ENCODE results near the gene ZNG1F.
"Not testable (repeated sequence)": the region's sequence is repeated elsewhere in the genome, so short reads cannot be mapped to it uniquely, and the experiment has no call there.

The ZNG1F gene

DNA sequence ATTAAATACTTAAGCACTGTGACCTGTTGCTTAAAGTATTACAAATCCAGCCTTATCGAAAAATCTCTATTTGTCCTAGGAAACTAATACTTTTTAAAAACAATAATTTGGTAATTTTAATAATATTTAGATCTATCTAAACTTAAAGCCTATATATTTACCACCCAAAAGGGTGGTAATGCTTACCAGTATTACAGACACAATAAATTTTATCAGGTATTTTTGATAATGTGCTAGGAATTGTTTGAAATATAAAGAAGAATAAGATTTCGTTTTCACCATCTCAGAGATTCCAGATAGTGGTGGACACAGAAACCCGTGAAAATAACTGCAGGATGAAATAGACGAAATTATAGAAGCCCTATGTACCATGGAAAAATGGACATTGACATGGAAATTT is 68.4 kb downstream of the ZNG1F start:
- not testable (repeated sequence) for DNase-seq

DNA sequence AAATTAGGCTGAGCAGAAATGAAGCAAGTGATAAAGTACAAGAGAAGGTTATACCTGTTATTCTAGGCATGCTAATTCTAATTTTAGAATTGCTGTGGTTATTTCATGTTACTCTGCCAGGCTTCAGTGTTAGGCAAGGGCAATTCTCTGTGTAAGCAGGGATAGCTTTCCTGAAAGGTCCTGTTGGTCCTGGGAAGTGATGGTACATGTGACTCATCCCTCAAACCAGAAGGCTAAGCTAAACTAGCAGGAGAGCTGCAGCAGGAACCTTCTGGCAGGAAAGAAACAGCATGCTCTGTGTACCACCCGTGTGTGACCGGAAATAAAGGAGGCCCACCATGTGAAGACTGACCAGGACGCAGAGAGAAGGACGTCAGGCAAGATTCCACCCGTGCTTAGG is 69.4 kb downstream of the ZNG1F start:
- not testable (repeated sequence) for DNase-seq

GRCh38 chr9:41119311-41119710 is 69.8 kb downstream of the ZNG1F start:
- not testable (repeated sequence) for DNase-seq

GRCh38 chr9:41113348-41113747 is 75.8 kb downstream of the ZNG1F start:
- not testable (repeated sequence) for DNase-seq

DNA sequence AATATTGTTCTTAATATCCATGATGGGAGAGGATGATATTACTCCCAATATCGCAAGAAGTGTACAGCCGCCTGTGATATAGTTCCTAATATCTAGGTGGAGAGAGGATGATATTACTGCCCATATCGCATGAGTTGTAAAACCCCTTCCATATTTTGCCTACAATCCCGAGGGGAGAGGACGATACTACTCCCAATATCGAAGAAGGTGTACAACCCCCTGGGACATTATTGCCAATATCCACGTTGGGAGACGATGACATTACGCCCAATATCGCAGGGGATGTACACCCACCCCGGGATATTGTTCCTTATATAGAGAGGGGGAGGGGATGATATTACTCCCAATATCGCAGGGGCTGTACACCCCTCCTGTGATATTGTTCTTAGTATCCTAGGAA is 77.7 kb downstream of the ZNG1F start:
- not testable (repeated sequence) for DNase-seq

- DNase-seq: not testable (repeated sequence)
These were observed 78.2 kb downstream of the ZNG1F start for GRCh38 chr9:41110913-41111312.

DNA sequence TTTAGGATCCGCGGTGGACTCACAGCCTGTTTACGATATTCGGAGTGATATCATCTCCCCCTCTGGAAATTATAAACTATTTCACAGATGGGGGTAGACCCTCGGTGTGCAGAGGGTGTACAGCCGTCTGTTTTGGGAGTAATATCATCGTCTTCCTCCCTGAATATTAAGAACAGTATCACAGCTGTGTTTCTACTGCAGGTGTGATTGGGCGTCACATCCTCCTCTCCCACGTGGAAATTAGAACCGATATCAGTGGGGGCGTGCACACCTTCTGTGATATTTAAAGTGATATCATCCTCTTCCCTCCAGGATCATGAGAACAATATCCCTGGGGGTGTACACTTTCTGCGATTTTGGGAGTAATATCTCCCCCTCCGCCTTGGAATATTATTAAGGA is 79.9 kb downstream of the ZNG1F start:
- DNase-seq: not testable (repeated sequence)

GRCh38 chr9:41108816-41109215 is 80.3 kb downstream of the ZNG1F start:
- not testable (repeated sequence) for DNase-seq

DNA sequence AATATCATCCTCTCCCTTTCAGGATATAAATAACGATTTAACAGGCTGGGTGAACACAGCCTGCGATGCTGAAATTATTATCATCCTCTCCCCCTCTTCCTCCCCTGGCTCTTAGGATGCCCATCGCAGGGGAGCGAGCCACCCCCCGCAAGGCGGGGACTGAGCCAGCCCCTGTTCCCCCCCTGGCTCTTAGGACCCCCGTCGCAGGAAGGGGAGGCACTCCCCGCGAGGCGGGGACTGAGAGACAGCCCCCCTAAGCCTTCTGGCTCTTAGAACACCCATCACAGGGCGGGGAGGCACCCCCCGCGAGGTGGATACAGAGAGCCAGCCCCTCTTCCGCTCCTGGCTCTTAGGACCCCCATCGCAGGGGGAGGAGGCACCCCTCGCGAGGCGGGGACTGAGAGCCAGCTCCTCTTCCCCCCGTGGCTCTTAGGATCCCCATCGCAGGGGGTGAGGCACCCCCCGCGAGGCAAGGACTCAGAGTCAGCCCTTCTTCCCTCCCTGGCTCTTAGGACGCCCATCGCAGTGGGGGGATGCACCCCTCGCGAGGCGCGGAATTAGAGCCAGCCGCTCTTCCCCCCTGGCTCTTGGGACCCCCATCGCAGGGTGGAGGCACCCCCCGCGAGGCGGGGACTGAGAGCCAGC is 82.5 kb downstream of the ZNG1F start:
- DNase-seq: not testable (repeated sequence)

DNA sequence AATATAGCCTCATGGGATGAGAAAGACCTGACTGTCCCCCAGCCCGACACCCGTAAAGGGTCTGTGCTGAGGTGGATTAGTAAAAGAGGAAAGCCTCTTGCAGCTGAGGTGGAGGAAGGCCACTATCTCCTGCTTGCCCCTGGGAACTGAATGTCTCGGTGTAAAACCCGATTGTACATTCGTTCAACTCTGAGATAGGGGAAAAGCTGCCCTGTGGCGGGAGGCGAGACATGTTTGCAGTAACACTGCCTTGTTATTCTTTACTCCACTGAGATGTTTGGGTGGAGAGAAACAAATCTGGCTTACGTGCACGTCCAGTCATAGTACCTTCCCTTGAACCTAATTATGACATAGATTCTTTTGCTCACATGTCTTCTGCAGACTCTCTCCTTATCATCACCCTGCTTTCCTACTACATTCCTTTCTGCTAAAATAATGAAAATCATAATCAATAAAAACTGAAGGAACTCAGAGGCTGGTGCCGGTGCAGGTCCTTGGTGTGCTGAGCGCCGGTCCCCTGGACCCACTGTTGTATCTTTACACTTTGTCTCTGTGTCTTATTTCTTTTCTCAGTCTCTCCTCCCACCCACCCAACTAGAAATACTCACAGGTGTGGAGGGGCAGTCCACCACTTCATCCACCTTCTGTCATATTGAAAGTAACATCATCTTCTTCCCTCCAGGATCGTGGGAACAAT is 83.4 kb downstream of the ZNG1F start:
- not testable (repeated sequence) for DNase-seq

- DNase-seq: not testable (repeated sequence)
These were observed 84.6 kb downstream of the ZNG1F start for GRCh38 chr9:41104542-41104941.

GRCh38 chr9:41100508-41100907 is 88.6 kb downstream of the ZNG1F start:
- DNase-seq: not testable (repeated sequence)

- DNase-seq: not testable (repeated sequence)
These were observed 90.4 kb downstream of the ZNG1F start for GRCh38 chr9:41098759-41099158.

- not testable (repeated sequence) for DNase-seq
These were observed 94.1 kb downstream of the ZNG1F start for GRCh38 chr9:41095060-41095459.

DNA sequence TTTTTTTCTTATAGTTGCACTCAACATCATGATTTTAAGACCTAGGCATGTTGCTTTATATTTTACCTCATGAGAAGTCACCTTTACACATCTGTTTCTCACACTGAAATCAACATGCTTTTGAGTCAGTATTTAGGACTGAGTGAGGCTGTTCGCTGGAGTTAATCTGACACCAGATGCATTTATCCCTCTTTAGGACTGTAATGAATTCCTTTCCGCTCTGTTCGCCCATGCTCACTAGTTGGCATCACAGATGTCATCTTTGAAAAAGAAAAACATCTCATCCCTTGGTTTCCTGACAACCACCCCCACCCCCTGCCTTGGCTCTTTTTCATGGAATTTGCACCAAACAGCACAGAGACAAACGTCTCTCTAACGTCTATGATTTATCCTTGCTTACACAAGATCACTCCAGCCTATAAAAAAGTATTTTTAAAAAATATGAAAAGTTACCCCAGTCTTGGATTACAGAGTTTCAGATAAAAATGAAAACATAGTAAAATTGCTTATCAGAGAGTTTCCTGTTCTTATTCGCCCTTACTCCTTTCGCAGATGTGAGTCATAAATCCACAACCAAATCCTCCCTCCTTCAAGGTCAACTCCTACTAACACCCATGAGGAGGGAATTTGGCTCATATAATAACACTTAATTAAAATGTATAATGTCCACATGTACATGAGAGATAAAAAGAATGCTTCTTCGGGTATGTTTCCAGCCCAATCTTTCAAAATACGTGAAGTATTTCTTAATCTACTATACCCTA is 94.9 kb downstream of the ZNG1F start:
- not testable (repeated sequence) for DNase-seq

GRCh38 chr9:41090922-41091321 is 98.2 kb downstream of the ZNG1F start:
- not testable (repeated sequence) for DNase-seq

- DNase-seq: not testable (repeated sequence)
These were observed 98.7 kb downstream of the ZNG1F start for GRCh38 chr9:41090386-41090785.

DNA sequence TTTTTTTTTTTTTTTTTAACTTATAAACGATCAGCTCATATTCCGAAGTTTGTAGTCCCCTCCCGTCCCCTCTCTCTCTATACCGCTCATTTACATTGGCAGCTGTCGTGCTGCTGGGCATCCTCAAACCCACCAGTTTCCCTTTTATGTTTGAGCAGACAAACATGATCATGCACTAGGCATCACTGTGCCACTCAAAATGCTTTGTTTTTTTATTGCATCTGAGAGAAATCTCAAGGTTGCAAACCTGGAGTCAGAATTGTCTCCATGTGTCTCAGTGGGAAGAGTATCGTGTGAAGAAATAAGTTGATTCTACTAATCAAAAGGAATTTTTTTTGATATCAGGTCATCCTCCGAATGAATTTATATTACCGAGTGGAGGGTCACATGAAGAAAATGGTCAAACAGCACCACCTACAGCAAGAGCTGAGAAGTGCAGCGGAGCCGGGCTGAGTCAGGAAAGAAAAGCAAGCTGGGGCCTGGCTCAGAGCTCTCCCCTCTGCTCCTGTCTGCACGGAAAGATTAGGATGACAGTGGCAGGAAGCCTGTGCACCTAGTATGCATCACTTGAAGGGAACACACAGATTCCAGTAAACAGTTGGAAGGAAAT is 100.6 kb downstream of the ZNG1F start:
- DNase-seq: not testable (repeated sequence)

- DNase-seq: not testable (repeated sequence)
These were observed 101.2 kb downstream of the ZNG1F start for GRCh38 chr9:41087929-41088328.

DNA sequence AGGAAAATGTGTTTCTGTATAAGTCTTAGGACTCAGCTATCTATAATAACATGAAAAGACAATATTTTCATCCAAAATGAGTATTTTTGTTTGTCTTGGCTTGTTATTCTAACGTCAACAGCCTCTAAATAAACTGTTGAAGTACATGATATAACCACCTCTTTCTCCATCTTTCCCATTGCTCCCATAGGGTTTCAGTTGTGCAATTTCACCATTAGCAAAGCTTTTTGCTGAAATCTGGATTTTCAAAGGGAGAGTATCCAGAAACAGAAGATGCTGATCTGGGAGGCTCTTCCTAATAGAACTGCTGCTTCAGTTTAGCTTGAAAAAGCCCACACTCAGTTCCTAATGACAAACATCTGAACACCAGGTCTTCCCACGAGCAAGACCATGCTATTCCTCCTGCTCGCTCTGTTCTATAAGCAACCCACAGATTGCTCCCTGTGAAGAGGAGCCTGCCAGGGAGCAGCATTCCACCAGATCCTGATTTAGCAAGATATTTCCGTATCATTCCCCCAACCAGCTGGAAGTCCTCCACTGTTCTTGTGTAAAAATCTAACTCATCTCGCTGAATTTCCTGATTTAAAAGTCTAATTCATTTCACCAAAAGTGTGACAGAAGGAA is 101.8 kb downstream of the ZNG1F start:
- DNase-seq: peak; percentile 12

- DNase-seq: not testable (repeated sequence)
These were observed 102.4 kb downstream of the ZNG1F start for GRCh38 chr9:41086685-41087084.

- not testable (repeated sequence) for DNase-seq
These were observed 102.9 kb downstream of the ZNG1F start for GRCh38 chr9:41086215-41086614.

- DNase-seq: not testable (repeated sequence)
These were observed 106.8 kb downstream of the ZNG1F start for GRCh38 chr9:41082358-41082757.

All from right hindlimb (tissue), 1 donor.